Stimulated activated CD8-positive, alpha-beta memory T cell treated with anti-CD3 and anti-CD28 coated beads, Interleukin-15, amount 100 ng/mL, for 48 hours (primary cell): ENCODE data around the gene TRIM58.

ENCODE experiments used
- DNase-seq, 2 donors: peaks; one replicate each; pipeline ENCODE4 v3.0.0-alpha.2; 2020; ENCODE audit warnings: low read depth in 2 of 2

Gene TRIM58

GRCh38 chr1:247884797-247885413 lies 27.9 kb downstream of the TRIM58 start:
- DNase-seq, result no peak

DNA sequence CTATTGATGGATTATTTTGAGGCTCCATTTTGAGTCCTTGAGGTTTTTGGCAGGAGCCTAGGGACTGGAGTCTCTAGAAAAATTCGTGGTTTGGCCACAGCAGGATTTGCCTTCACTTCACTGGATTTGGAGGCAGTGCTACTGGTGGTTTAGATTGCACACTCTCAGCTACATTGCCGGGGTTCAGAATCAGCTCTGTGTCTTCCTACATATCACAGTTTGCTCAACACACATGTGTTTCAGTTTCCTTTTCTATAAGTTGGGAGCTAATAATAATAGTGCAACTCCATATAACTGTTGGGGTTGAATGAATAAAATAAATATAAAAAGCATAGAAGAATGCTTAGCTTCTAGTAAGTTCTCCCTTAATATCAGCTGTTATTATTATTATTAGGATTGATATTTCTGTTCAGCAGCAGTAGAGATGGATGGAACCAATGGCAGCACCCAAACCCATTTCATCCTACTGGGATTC lies 38.2 kb downstream of the TRIM58 start, which contains the start of gene OR2W3:
TSS of gene OR2W3 (plus strand) at position 425 of the 475 bp plus-strand sequence. CDS start at position 425, 0 bp downstream.
- DNase-seq, result no peak

GRCh38 chr1:247895976-247896375 lies 39.0 kb downstream of the TRIM58 start:
- no peak for DNase-seq

GRCh38 chr1:247904122-247904521 lies 47.1 kb downstream of the TRIM58 start:
- DNase-seq, result no peak

GRCh38 chr1:247905181-247905580 lies 48.2 kb downstream of the TRIM58 start:
- no peak for DNase-seq

- no peak for DNase-seq
Observed at GRCh38 chr1:247905910-247906503, 49.0 kb downstream of the TRIM58 start.

DNA sequence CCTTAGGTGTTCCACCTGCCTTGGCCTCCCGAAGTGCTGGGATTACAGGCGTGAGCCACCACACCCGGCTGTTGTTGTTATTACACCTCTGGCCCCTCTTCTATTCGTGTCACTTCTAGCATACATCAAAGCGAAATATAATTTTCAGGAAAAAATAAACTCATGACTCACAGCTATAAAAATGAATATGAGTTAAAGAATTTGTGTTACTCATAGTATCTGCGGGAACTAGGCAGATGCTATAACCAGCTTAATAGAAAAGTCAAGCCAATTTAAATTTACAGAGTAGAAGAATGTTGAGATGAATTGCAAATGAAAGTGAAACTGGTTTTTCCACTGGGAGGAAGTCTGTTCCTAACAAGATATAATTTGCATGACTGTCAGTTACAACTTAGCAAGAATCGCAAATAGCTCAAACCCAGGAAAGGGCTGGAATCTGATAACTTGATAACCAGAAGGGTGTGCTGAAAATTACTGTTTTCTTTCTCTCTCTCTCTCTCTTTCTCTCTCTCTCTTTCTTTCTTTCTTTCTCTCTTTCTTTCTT lies 49.6 kb downstream of the TRIM58 start:
- no peak for DNase-seq

DNA sequence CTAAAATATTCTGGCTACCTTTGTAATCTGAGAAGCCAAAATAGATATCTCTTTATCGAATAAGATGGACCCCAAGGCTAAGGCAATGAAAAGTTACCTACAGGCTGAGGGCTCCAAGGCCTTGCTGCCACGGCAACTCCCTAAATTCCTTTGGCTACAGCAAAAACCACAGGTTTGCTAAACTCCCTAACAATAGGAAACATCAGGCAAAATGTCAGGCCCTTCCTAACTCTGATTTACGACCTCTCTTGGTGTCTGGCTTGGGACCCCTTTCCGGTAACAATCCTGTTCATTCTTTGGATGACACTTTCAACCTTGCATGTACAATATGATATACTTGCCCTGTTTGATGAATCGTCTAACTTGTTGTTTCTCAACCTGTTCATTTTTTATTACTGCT lies 51.8 kb downstream of the TRIM58 start:
- no peak for DNase-seq

GRCh38 chr1:247913786-247914185 lies 56.8 kb downstream of the TRIM58 start:
- no peak for DNase-seq

DNA sequence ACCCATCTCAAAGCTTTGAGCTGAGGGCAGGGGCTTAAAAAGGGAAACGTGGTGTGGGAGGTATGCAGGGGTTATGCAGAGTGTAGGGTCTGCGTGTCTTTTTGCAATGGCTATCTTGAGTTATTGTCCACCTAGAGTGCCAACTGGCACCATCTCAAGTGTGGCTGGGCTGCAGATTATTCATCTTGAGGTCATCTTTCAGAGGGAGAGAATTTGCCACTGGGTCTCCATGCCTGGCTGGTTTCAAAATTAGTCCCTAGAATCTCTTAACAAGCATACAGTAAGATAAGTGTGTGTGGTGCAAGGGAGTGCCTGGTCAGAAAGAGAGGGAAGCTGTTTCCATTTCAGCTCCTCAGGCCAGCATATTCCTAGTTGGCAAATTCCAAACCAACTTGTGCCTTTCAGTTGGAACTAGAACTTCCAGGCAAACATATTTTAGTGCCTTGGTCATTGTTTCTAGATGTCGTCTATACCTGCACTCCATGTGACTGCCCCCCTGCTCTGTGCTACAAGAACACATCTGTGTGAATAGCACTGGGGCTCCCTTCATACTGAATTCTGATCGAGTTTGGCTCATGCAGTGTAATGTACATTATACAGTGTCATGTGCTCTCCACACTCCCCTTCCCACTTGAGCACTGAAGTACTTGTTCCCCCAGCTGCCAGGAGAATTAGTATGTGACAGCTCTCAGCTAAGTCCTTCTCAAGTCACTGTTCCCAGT lies 58.1 kb downstream of the TRIM58 start:
- DNase-seq, result no peak

GRCh38 chr1:247919952-247920351 lies 63.0 kb downstream of the TRIM58 start, which contains the start of gene OR2T8:
Gene OR2T8, plus strand, starts transcription at chr1:247920252. Its CDS starts 766 bp downstream, at chr1:247921018.
- no peak for DNase-seq

GRCh38 chr1:247923941-247924340 lies 67.0 kb downstream of the TRIM58 start:
- no peak for DNase-seq

DNA sequence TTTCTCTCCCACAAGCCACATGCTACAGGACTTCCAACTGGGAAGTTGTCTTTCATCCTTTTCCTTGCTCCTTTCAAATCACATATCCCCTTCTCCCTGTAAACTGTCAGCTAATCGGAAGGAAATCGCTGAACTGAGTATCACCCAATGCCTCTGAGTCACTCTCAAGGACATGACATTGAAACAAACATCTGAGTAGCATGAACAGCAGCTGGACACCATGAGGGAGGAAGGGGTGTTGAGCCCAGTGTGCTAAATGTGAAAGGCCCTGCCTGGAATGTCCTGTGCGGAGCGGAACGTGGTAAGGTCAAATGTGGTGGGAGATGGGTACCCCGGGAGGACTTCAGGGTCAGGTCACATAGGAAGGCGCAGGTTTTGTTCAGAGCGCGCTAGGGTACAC lies 67.9 kb downstream of the TRIM58 start, which contains the start of gene OR2AJ1:
TSS of gene OR2AJ1 (plus strand) at position 22 of the 400 bp plus-strand sequence. CDS start 8,880 bp downstream, outside the sequence.
- no peak for DNase-seq
